A549 (cell line): ENCODE measurements around the gene MBNL3.

Experiments used
- CTCF ChIP-seq: fragments of >200 bp; sonication (Bioruptor Twin); formaldehyde crosslinking; IDR thresholded peaks from 3 replicates; pipeline ENCODE4 v1.5.1; 2016
- JUN ChIP-seq, 2 experiments: fragments of >200 bp; sonication (Bioruptor Twin); formaldehyde crosslinking; IDR thresholded peaks; 2 replicates in 1 of 2; 3 replicates in 1 of 2; pipeline ENCODE4 v1.6.1; 2016 to 2017
- JUNB ChIP-seq: fragments of >200 bp; sonication (Bioruptor Twin); formaldehyde crosslinking; IDR thresholded peaks from 2 replicates; pipeline ENCODE4 v1.6.1; 2016
- KDM5A ChIP-seq: fragments of 200-600 bp; sonication (generic); IDR thresholded peaks from 2 replicates; pipeline ENCODE4 v1.6.1; 2016; ENCODE audit warnings: antibody characterized with exemption, mild to moderate bottlenecking
- NR3C1 ChIP-seq: fragments of >200 bp; sonication (Bioruptor Twin); formaldehyde crosslinking; IDR thresholded peaks from 3 replicates; pipeline ENCODE4 v1.6.1; 2017
- POLR2A ChIP-seq: IDR thresholded peaks from 2 replicates; pipeline ENCODE4 v1.6.1; 2012; ENCODE audit warnings: mild to moderate bottlenecking, low read length
- RFX5 ChIP-seq: fragments of 450-650 bp; IDR thresholded peaks from 2 replicates; pipeline ENCODE4 v1.7.1; 2014; ENCODE audit warnings: antibody characterized with exemption, mild to moderate bottlenecking, moderate library complexity
- SREBF2 ChIP-seq: fragments of 450-650 bp; IDR thresholded peaks from 2 replicates; pipeline ENCODE4 v1.6.1; 2014; ENCODE audit warnings: mild to moderate bottlenecking, moderate library complexity

GRCh38 chrX:132369617-132370326, 119.1 kb downstream of the MBNL3 start:
- TF ChIP-seq POLR2A (no peak), CTCF (no peak), JUNB (no peak), KDM5A (no peak), NR3C1 (no peak), RFX5 (no peak), SREBF2 (no peak), JUN (IDR thresholded peaks at IDR 0.05) (no peak)
